IPS DF 19.7 (cell line): Measurements from ENCODE around the gene FRZB.
"Not testable (repeated sequence)": the region's sequence is repeated elsewhere in the genome, so short reads cannot be mapped to it uniquely, and the experiment has no call there.

Experiments used
- DNase-seq: peaks from one replicate; pipeline ENCODE4 v3.0.0-alpha.2; 2013; ENCODE audit warnings: low read depth, low spot score

Gene FRZB

GRCh38 chr2:182866461-182867406 is at the start of gene FRZB:
FRZB (minus strand) TSS chr2:182866637; CDS start chr2:182866552, 85 bp downstream.
- DNase-seq = no peak

- no peak for DNase-seq
These were observed 49.2 kb upstream of the FRZB start for GRCh38 chr2:182915369-182916326.

GRCh38 chr2:182914852-182915251 is 48.4 kb upstream of the FRZB start:
- no peak for DNase-seq

- DNase-seq = no peak
These were observed 46.6 kb upstream of the FRZB start for GRCh38 chr2:182913064-182913463.

- no peak for DNase-seq
These were observed 46.1 kb upstream of the FRZB start for GRCh38 chr2:182912518-182912915.

GRCh38 chr2:182911813-182912517 is 45.5 kb upstream of the FRZB start:
- no peak for DNase-seq

GRCh38 chr2:182910965-182911364 is 44.5 kb upstream of the FRZB start:
- no peak for DNase-seq

- DNase-seq = peak; percentile 42
These were observed 40.8 kb upstream of the FRZB start for GRCh38 chr2:182907081-182907830.

- no peak for DNase-seq
These were observed 40.0 kb upstream of the FRZB start for GRCh38 chr2:182906454-182906853.

- no peak for DNase-seq
These were observed 38.4 kb upstream of the FRZB start for GRCh38 chr2:182904844-182905243.

GRCh38 chr2:182903566-182903965 is 37.1 kb upstream of the FRZB start:
- DNase-seq = no peak

- no peak for DNase-seq
These were observed 35.3 kb upstream of the FRZB start for GRCh38 chr2:182901748-182902147.

- DNase-seq = no peak
These were observed 32.3 kb upstream of the FRZB start for GRCh38 chr2:182898718-182899117.

- no peak for DNase-seq
These were observed 30.7 kb upstream of the FRZB start for GRCh38 chr2:182897137-182897536.

- DNase-seq = no peak
These were observed 29.4 kb upstream of the FRZB start for GRCh38 chr2:182895798-182896197.

- no peak for DNase-seq
These were observed 28.7 kb upstream of the FRZB start for GRCh38 chr2:182895169-182895568.

GRCh38 chr2:182894174-182894573 is 27.7 kb upstream of the FRZB start:
- no peak for DNase-seq

GRCh38 chr2:182893666-182894065 is 27.2 kb upstream of the FRZB start:
- DNase-seq = no peak

- not testable (repeated sequence) for DNase-seq
These were observed 26.6 kb upstream of the FRZB start for GRCh38 chr2:182893035-182893434.

- no peak for DNase-seq
These were observed 25.2 kb upstream of the FRZB start for GRCh38 chr2:182891611-182892010.
